ENCODE results near the gene PLEKHG3. TPM values are rescaled to one million over a fixed set of nuclear protein-coding genes. Genes with fewer than 3 reads are reported as not detected.
A peak's percentile ranks its signal among the peaks of the same experiment; 100 is the strongest.

The PLEKHG3 gene
- total RNA-seq, 2 experiments from 2014 or later, result 36.0 to 39.5 TPM

- Mint-ChIP-seq H3K36me3 (ENCODE audit: low read depth) (peaks cover 24% of the 10 kb centered on the region), H3K27me3 (no peaks in the 10 kb centered on the region), H3K4me3 (no peak overlapping the region), H3K4me1 (peaks cover 29% of the 10 kb centered on the region), H3K27ac (peak overlapping the region; percentile 67), H3K9me3 (no peaks in the 10 kb centered on the region)
- ChIA-PET CTCF (no interaction called here), POLR2A (no interaction called here)
- no peak for DNase-seq
These were observed 30.8 kb downstream of the PLEKHG3 start for GRCh38 chr14:64734990-64735389.

- ChIA-PET POLR2A (no interaction called here), CTCF (interaction anchor here (1.0 kb wide), 1 partner anchor 13 kb away, joined by 3 read pairs; no protein-coding TSS in a partner anchor)
- Mint-ChIP-seq H3K36me3 (ENCODE audit: low read depth) (peaks cover 19% of the 10 kb centered on the region), H3K4me3 (no peak overlapping the region), H3K4me1 (peaks cover 21% of the 10 kb centered on the region), H3K9me3 (no peaks in the 10 kb centered on the region), H3K27ac (no peak overlapping the region), H3K27me3 (no peaks in the 10 kb centered on the region)
- DNase-seq, result no peak
These were observed 32.3 kb downstream of the PLEKHG3 start for GRCh38 chr14:64736271-64737169.

GRCh38 chr14:64737391-64738280 is 33.4 kb downstream of the PLEKHG3 start:
- no peaks in the 10 kb centered on the region for H3K27me3 Mint-ChIP-seq
- ChIA-PET POLR2A (no interaction called here), CTCF (interaction anchor here (1.0 kb wide), 1 partner anchor 12 kb away, joined by 3 read pairs; no protein-coding TSS in a partner anchor)
- H3K27ac Mint-ChIP-seq, result no peak overlapping the region
- no peaks in the 10 kb centered on the region for H3K9me3 Mint-ChIP-seq
- DNase-seq, result no peak
- H3K36me3 Mint-ChIP-seq (ENCODE audit: low read depth), result peaks cover 19% of the 10 kb centered on the region
- peaks cover 21% of the 10 kb centered on the region for H3K4me1 Mint-ChIP-seq
- no peak overlapping the region for H3K4me3 Mint-ChIP-seq

GRCh38 chr14:64738281-64738804 is 34.1 kb downstream of the PLEKHG3 start:
- H3K9me3 Mint-ChIP-seq, result no peaks in the 10 kb centered on the region
- H3K4me3 Mint-ChIP-seq, result no peak overlapping the region
- ChIA-PET CTCF (no interaction called here), POLR2A (no interaction called here)
- H3K4me1 Mint-ChIP-seq, result peaks cover 19% of the 10 kb centered on the region
- no peaks in the 10 kb centered on the region for H3K27me3 Mint-ChIP-seq
- no peak overlapping the region for H3K27ac Mint-ChIP-seq
- no peak for DNase-seq
- H3K36me3 Mint-ChIP-seq (ENCODE audit: low read depth), result peaks cover 19% of the 10 kb centered on the region

- POLR2A ChIA-PET, result no interaction called here
- Mint-ChIP-seq H3K27ac (peak overlapping the region; percentile 69), H3K4me1 (peaks cover 12% of the 10 kb centered on the region), H3K36me3 (ENCODE audit: low read depth) (peaks cover 11% of the 10 kb centered on the region), H3K9me3 (no peaks in the 10 kb centered on the region), H3K4me3 (no peak overlapping the region), H3K27me3 (no peaks in the 10 kb centered on the region)
- CTCF ChIA-PET, result interaction anchor here (1.1 to 1.7 kb wide), 5 partner anchors 9 to 136 kb away, joined by 3 read pairs; no protein-coding TSS in a partner anchor
- DNase-seq, result no peak
These were observed 37.0 kb downstream of the PLEKHG3 start for GRCh38 chr14:64741200-64741599.

GRCh38 chr14:64741961-64742360 is 37.7 kb downstream of the PLEKHG3 start:
- no peaks in the 10 kb centered on the region for H3K9me3 Mint-ChIP-seq

GRCh38 chr14:64743061-64743460 is 38.8 kb downstream of the PLEKHG3 start:
- no peaks in the 10 kb centered on the region for H3K27me3 Mint-ChIP-seq

More at GRCh38 chr14:64741961-64742360, 37.7 kb downstream of the PLEKHG3 start:
- ChIA-PET CTCF (interaction anchor here (0.5 to 1.7 kb wide), 6 partner anchors 8 to 280 kb away, joined by 3 read pairs; no protein-coding TSS in a partner anchor), POLR2A (interaction anchor here (0.5 kb wide), 1 partner anchor 237 kb away, joined by 3 read pairs; no protein-coding TSS in a partner anchor)
- peaks cover 12% of the 10 kb centered on the region for H3K4me1 Mint-ChIP-seq
- H3K4me3 Mint-ChIP-seq, result no peak overlapping the region
- H3K27me3 Mint-ChIP-seq, result no peaks in the 10 kb centered on the region
- H3K27ac Mint-ChIP-seq, result no peak overlapping the region
- H3K36me3 Mint-ChIP-seq (ENCODE audit: low read depth), result peaks cover 11% of the 10 kb centered on the region
- no peak for DNase-seq

GRCh38 chr14:64745511-64746091 is 41.4 kb downstream of the PLEKHG3 start:
- no peaks in the 10 kb centered on the region for H3K9me3 Mint-ChIP-seq
- no peak overlapping the region for H3K27ac Mint-ChIP-seq
- no peaks in the 10 kb centered on the region for H3K27me3 Mint-ChIP-seq
- H3K4me1 Mint-ChIP-seq, result peaks cover 12% of the 10 kb centered on the region
- no peak overlapping the region for H3K4me3 Mint-ChIP-seq
- ChIA-PET CTCF (interaction anchor here (0.6 to 1.2 kb wide), 3 partner anchors 13 to 186 kb away, joined by 3 to 4 read pairs (median 3); no protein-coding TSS in a partner anchor), POLR2A (no interaction called here)
- peaks cover 11% of the 10 kb centered on the region for H3K36me3 Mint-ChIP-seq (ENCODE audit: low read depth)
- no peak for DNase-seq

More at GRCh38 chr14:64743061-64743460, 38.8 kb downstream of the PLEKHG3 start:
- DNase-seq, result no peak
- H3K9me3 Mint-ChIP-seq, result no peaks in the 10 kb centered on the region
- no peak overlapping the region for H3K4me3 Mint-ChIP-seq
- ChIA-PET POLR2A (no interaction called here), CTCF (no interaction called here)
- no peak overlapping the region for H3K27ac Mint-ChIP-seq
- peaks cover 11% of the 10 kb centered on the region for H3K36me3 Mint-ChIP-seq (ENCODE audit: low read depth)
- H3K4me1 Mint-ChIP-seq, result peaks cover 12% of the 10 kb centered on the region

GRCh38 chr14:64746298-64747250 is 42.4 kb downstream of the PLEKHG3 start:
- H3K36me3 Mint-ChIP-seq (ENCODE audit: low read depth), result peaks cover 6% of the 10 kb centered on the region
- ChIA-PET CTCF (interaction anchor here (0.6 to 1.2 kb wide), 6 partner anchors 14 to 1332 kb away, joined by 3 read pairs; no protein-coding TSS in a partner anchor), POLR2A (no interaction called here)
- H3K9me3 Mint-ChIP-seq, result no peaks in the 10 kb centered on the region
- H3K27me3 Mint-ChIP-seq, result peaks cover 2% of the 10 kb centered on the region
- DNase-seq, result no peak
- peaks cover 12% of the 10 kb centered on the region for H3K4me1 Mint-ChIP-seq
- peak overlapping the region; percentile 4 for H3K27ac Mint-ChIP-seq
- H3K4me3 Mint-ChIP-seq, result no peak overlapping the region

- no peak overlapping the region for H3K4me3 Mint-ChIP-seq
- DNase-seq, result no peak
- H3K4me1 Mint-ChIP-seq, result peaks cover 12% of the 10 kb centered on the region
- CTCF ChIA-PET, result interaction anchor here (0.6 kb wide), 3 partner anchors 277 to 1333 kb away, joined by 3 read pairs; no protein-coding TSS in a partner anchor
- POLR2A ChIA-PET, result no interaction called here
- H3K27ac Mint-ChIP-seq, result no peak overlapping the region
- H3K9me3 Mint-ChIP-seq, result no peaks in the 10 kb centered on the region
- peaks cover 2% of the 10 kb centered on the region for H3K27me3 Mint-ChIP-seq
- H3K36me3 Mint-ChIP-seq (ENCODE audit: low read depth), result peaks cover 6% of the 10 kb centered on the region
These were observed 43.1 kb downstream of the PLEKHG3 start for GRCh38 chr14:64747327-64747726.

GRCh38 chr14:64748521-64748920 is 44.3 kb downstream of the PLEKHG3 start:
- no peak overlapping the region for H3K4me3 Mint-ChIP-seq
- H3K27me3 Mint-ChIP-seq, result peaks cover 2% of the 10 kb centered on the region
- H3K9me3 Mint-ChIP-seq, result no peaks in the 10 kb centered on the region
- ChIA-PET POLR2A (no interaction called here), CTCF (interaction anchor here (0.6 to 0.9 kb wide), 6 partner anchors 50 to 1081 kb away, joined by 3 to 4 read pairs (median 3); no protein-coding TSS in a partner anchor)
- H3K36me3 Mint-ChIP-seq (ENCODE audit: low read depth), result peaks cover 6% of the 10 kb centered on the region
- DNase-seq, result no peak
- H3K4me1 Mint-ChIP-seq, result peaks cover 12% of the 10 kb centered on the region
- H3K27ac Mint-ChIP-seq, result peak overlapping the region; percentile 62

All from activated CD4-positive, alpha-beta T cell treated with anti-CD3 and anti-CD28 coated beads, Interleukin-2, amount 10 ng/mL, durations not matched to agents 7 days and 5 days (primary cell).